H1 (cell line): ENCODE data around the gene CLDN34. TPM values are rescaled to one million over a fixed set of nuclear protein-coding genes. Genes with fewer than 3 reads are reported as not detected.

Experiments used
- CTCF ChIA-PET: fragments of 300-600 bp; sonication (Branson Sonifier 250); formaldehyde crosslinking; loops from one replicate; lab custom pipeline; 2021; ENCODE audit not compliant: partially characterized antibody; lab: Charles Lee
- POLR2A ChIA-PET: fragments of 300-600 bp; sonication (Branson Sonifier 250); formaldehyde crosslinking; loops from one replicate; lab custom pipeline; 2021; ENCODE audit warnings: inconsistent platforms; ENCODE audit not compliant: partially characterized antibody; lab: Charles Lee
- DNase-seq, 2 experiments: peaks; one replicate each; pipeline versions ENCODE4 v3.0.0 to v3.0.0-alpha.2; 2010 to 2022; ENCODE audit warnings: low spot score in 2 of 2, low read depth in 1 of 2, mixed read lengths in 1 of 2
- FAIRE-seq: peaks from 2 replicates; lab custom pipeline; 2011; peaks lifted over from hg19 to GRCh38; lab: Jason Lieb, UNC
- H2AFZ ChIP-seq: 2 replicates; pipeline ENCODE4 v1.8.1; 2012; ENCODE audit warnings: low read length, inconsistent platforms
- H2AK5ac ChIP-seq: 2 replicates; pipeline ENCODE4 v1.6.1; 2013; ENCODE audit warnings: low read depth, low read length
- H2BK120ac ChIP-seq: replicated peaks from 2 replicates; pipeline ENCODE3; 2013; ENCODE audit warnings: low read depth, low read length, inconsistent platforms
- H2BK12ac ChIP-seq: 2 replicates; pipeline ENCODE4 v1.6.1; 2013; ENCODE audit warnings: low read depth, low read length
- H2BK15ac ChIP-seq: 2 replicates; pipeline ENCODE4 v1.6.1; 2013; ENCODE audit warnings: low read length
- H2BK20ac ChIP-seq: 2 replicates; pipeline ENCODE4 v1.6.1; 2013; ENCODE audit warnings: low read length
- H2BK5ac ChIP-seq: 2 replicates; pipeline ENCODE4 v1.6.1; 2013; ENCODE audit warnings: low read depth, low read length
- H3K14ac ChIP-seq: 2 replicates; pipeline ENCODE4 v1.6.1; 2013; ENCODE audit warnings: inconsistent platforms; ENCODE audit not compliant: insufficient read length
- H3K18ac ChIP-seq: 2 replicates; pipeline ENCODE4 v1.6.1; 2013; ENCODE audit warnings: low read length; ENCODE audit errors: extremely low read depth
- H3K23ac ChIP-seq: 2 replicates; pipeline ENCODE4 v1.6.1; 2013; ENCODE audit warnings: inconsistent platforms; ENCODE audit not compliant: insufficient read length
- H3K23me2 ChIP-seq: 2 replicates; pipeline ENCODE4 v1.6.1; 2013; ENCODE audit warnings: low read depth, low read length
- H3K27ac ChIP-seq: 2 replicates; pipeline ENCODE4 v1.6.1; 2011; ENCODE audit warnings: low read depth, low read length, inconsistent platforms
- H3K27me3 ChIP-seq, 4 experiments: replicated peaks in 1 of 4; 1 replicate in 1 of 4; 2 replicates in 3 of 4; pipeline versions ENCODE4 v1.6.1 to v1.8.1; 2011 to 2013; ENCODE audit warnings: low read length in 3 of 4, mild to moderate bottlenecking in 3 of 4, inconsistent platforms in 2 of 4, mixed read lengths in 2 of 4, moderate library complexity in 1 of 4; ENCODE audit not compliant: control insufficient read depth in 3 of 4, insufficient read depth in 3 of 4; ENCODE audit errors: extremely low read depth in 1 of 4
- H3K36me3 ChIP-seq, 4 experiments: 2 replicates each; pipeline versions ENCODE4 v1.6.1 to v1.8.1; 2011 to 2013; ENCODE audit warnings: mild to moderate bottlenecking in 4 of 4, low read length in 3 of 4, moderate library complexity in 2 of 4, control low read depth in 1 of 4, inconsistent platforms in 1 of 4; ENCODE audit not compliant: insufficient read depth in 4 of 4, control insufficient read depth in 2 of 4
- H3K4ac ChIP-seq: replicated peaks from 2 replicates; pipeline ENCODE3; 2013; ENCODE audit warnings: low read length, low read depth, mixed read lengths, inconsistent platforms; ENCODE audit not compliant: insufficient read length
- H3K4me1 ChIP-seq, 4 experiments: replicated peaks in 1 of 4; 1 replicate in 1 of 4; 2 replicates in 3 of 4; pipeline versions ENCODE4 v1.6.1 to v1.8.1; 2011 to 2013; ENCODE audit warnings: low read length in 3 of 4, inconsistent platforms in 2 of 4, mixed read lengths in 1 of 4; ENCODE audit not compliant: insufficient read depth in 4 of 4, control insufficient read depth in 3 of 4
- H3K4me2 ChIP-seq, 2 experiments: 2 replicates each; pipeline versions ENCODE4 v1.6.1 to v1.8.1; 2011 to 2013; ENCODE audit warnings: low read depth in 2 of 2, low read length in 2 of 2, control low read depth in 1 of 2, inconsistent platforms in 1 of 2, mild to moderate bottlenecking in 1 of 2; ENCODE audit not compliant: insufficient read depth in 1 of 2
- H3K4me3 ChIP-seq, 4 experiments: fragments of 200-600, 300-600 bp in 1 of 4; sonication (generic), shearing (Covaris generic), sonication (Bioruptor Twin) in 1 of 4; 2 replicates each; pipeline versions ENCODE4 v1.5.1 to v1.8.1; 2011 to 2016; ENCODE audit warnings: low read length in 4 of 4, low read depth in 3 of 4, control low read depth in 2 of 4, inconsistent platforms in 2 of 4, mild to moderate bottlenecking in 2 of 4, mixed read lengths in 1 of 4, moderate library complexity in 1 of 4; ENCODE audit not compliant: insufficient read depth in 2 of 4; ENCODE audit errors: extremely low read depth in 1 of 4
- H3K56ac ChIP-seq: replicated peaks from 2 replicates; pipeline ENCODE3; 2013; ENCODE audit warnings: low read depth, mild to moderate bottlenecking, mixed read lengths, low read length, inconsistent platforms; ENCODE audit not compliant: insufficient read length
- H3K79me1 ChIP-seq: 2 replicates; pipeline ENCODE4 v1.6.1; 2013; ENCODE audit warnings: low read depth, low read length, control low read depth
- H3K79me2 ChIP-seq, 2 experiments: 2 replicates each; pipeline versions ENCODE4 v1.6.1 to v1.8.1; 2012 to 2013; ENCODE audit warnings: low read length in 2 of 2, mild to moderate bottlenecking in 2 of 2, inconsistent platforms in 1 of 2; ENCODE audit not compliant: insufficient read depth in 2 of 2, control insufficient read depth in 1 of 2
- H3K9ac ChIP-seq, 4 experiments: replicated peaks in 1 of 4; 1 replicate in 1 of 4; 2 replicates in 3 of 4; pipeline versions ENCODE4 v1.6.1 to v1.8.1; 2011 to 2013; ENCODE audit warnings: low read depth in 3 of 4, low read length in 3 of 4, control low read depth in 2 of 4, mild to moderate bottlenecking in 2 of 4, moderate library complexity in 2 of 4, inconsistent platforms in 1 of 4; ENCODE audit errors: extremely low read depth in 1 of 4
- H3K9me3 ChIP-seq, 2 experiments: 2 replicates each; pipeline versions ENCODE4 v1.6.1 to v1.8.1; 2012 to 2013; ENCODE audit warnings: mild to moderate bottlenecking in 2 of 2, moderate library complexity in 2 of 2, control low read depth in 1 of 2, inconsistent platforms in 1 of 2, low read depth in 1 of 2, low read length in 1 of 2, mixed read lengths in 1 of 2; ENCODE audit not compliant: insufficient read depth in 2 of 2
- H4K20me1 ChIP-seq, 2 experiments: replicated peaks in 1 of 2; 2 replicates each; pipeline versions ENCODE3 to v1.8.1; 2011 to 2013; ENCODE audit warnings: inconsistent platforms in 2 of 2, low read length in 2 of 2, mild to moderate bottlenecking in 1 of 2; ENCODE audit not compliant: insufficient read depth in 2 of 2, control insufficient read depth in 1 of 2
- H4K5ac ChIP-seq: 2 replicates; pipeline ENCODE4 v1.6.1; 2013; ENCODE audit warnings: low read length, low read depth, mixed read lengths, inconsistent platforms; ENCODE audit not compliant: insufficient read length
- H4K8ac ChIP-seq: 2 replicates; pipeline ENCODE4 v1.8.0; 2013; ENCODE audit warnings: mild to moderate bottlenecking, moderate library complexity, low read length, inconsistent platforms; ENCODE audit not compliant: insufficient read depth; ENCODE audit errors: extremely low read depth
- H4K91ac ChIP-seq: replicated peaks from 2 replicates; pipeline ENCODE3; 2013; ENCODE audit warnings: low read length, mixed read lengths, inconsistent platforms; ENCODE audit not compliant: insufficient read length
- BACH1 ChIP-seq: IDR thresholded peaks from 2 replicates; pipeline ENCODE4 v1.6.1; 2012; ENCODE audit warnings: low read length, improper control_type of control experiment
- BCL11A ChIP-seq, 2 experiments: IDR thresholded peaks; one replicate each; pipeline ENCODE4 v1.6.1; 2011; ENCODE audit warnings: low read depth in 2 of 2, low read length in 2 of 2, mild to moderate bottlenecking in 2 of 2
- CBX5 ChIP-seq: fragments of 300-800, 300-1000 bp; sonication (generic); IDR thresholded peaks from 2 replicates; pipeline ENCODE4 v1.7.1; 2016; ENCODE audit warnings: antibody characterized with exemption, low read length, low read depth
- CBX8 ChIP-seq: fragments of 300-800, 300-1000 bp; sonication (generic); IDR thresholded peaks from 2 replicates; pipeline ENCODE4 v1.7.1; 2016; ENCODE audit warnings: low read depth, low read length, borderline replicate concordance
- CHD2 ChIP-seq: IDR thresholded peaks from 2 replicates; pipeline ENCODE4 v1.6.1; 2012; ENCODE audit warnings: low read length, improper control_type of control experiment
- CTBP2 ChIP-seq: IDR thresholded peaks from 2 replicates; pipeline ENCODE4 v1.7.0; 2011; ENCODE audit warnings: borderline replicate concordance, mild to moderate bottlenecking, moderate library complexity, mixed read lengths, low read length; ENCODE audit not compliant: insufficient read depth, insufficient read length
- HDAC6 ChIP-seq: IDR thresholded peaks from one replicate; pipeline ENCODE4 v1.7.1; 2012; ENCODE audit warnings: low read depth, mild to moderate bottlenecking, inconsistent platforms, low read length, moderate library complexity
- JUND ChIP-seq: IDR thresholded peaks from 2 replicates; pipeline ENCODE4 v1.6.1; 2011; ENCODE audit warnings: mild to moderate bottlenecking, improper control_type of control experiment, low read length
- PHF8 ChIP-seq: fragments of 200-600 bp; sonication (generic); conservative IDR thresholded peaks from 2 replicates; pipeline ENCODE4 v1.7.1; 2012; ENCODE audit warnings: low read depth, mild to moderate bottlenecking, inconsistent platforms, low read length, moderate library complexity
- POLR2AphosphoS5 ChIP-seq: IDR thresholded peaks from 2 replicates; pipeline ENCODE4 v1.6.1; 2011; ENCODE audit warnings: low read depth, low read length
- RAD21 ChIP-seq, 2 experiments: IDR thresholded peaks in 1 of 2; conservative IDR thresholded peaks in 1 of 2; 2 replicates each; pipeline ENCODE4 v1.6.1; 2011; ENCODE audit warnings: low read depth in 2 of 2, low read length in 2 of 2, improper control_type of control experiment in 1 of 2, inconsistent platforms in 1 of 2, mild to moderate bottlenecking in 1 of 2, moderate library complexity in 1 of 2
- RFX5 ChIP-seq: IDR thresholded peaks from 2 replicates; pipeline ENCODE4 v1.6.1; 2011; ENCODE audit warnings: low read depth, low read length, improper control_type of control experiment, borderline replicate concordance
- TCF12 ChIP-seq: IDR thresholded peaks from 2 replicates; pipeline ENCODE4 v1.6.1; 2011; ENCODE audit warnings: low read depth, mild to moderate bottlenecking, low read length
- TEAD4 ChIP-seq: IDR thresholded peaks from 2 replicates; pipeline ENCODE4 v1.6.1; 2012; ENCODE audit warnings: low read depth, low read length, inconsistent platforms, mixed read lengths
- YY1 ChIP-seq: IDR thresholded peaks from 2 replicates; pipeline ENCODE4 v1.6.1; 2011; ENCODE audit warnings: low read depth, mild to moderate bottlenecking, low read length
- WGBS, 2 experiments: shearing (Covaris generic) in 1 of 2; methylation state at CpG; one replicate each; pipeline versions ENCODE4 v1.1.6 to v1.1.7; 2013 to 2015; ENCODE audit warnings: low lambda C conversion rate in 2 of 2, mixed read lengths in 2 of 2, inconsistent platforms in 1 of 2, low coverage in 1 of 2, missing lambda C conversion rate in 1 of 2; ENCODE audit not compliant: insufficient replicate concordance in 2 of 2, insufficient coverage in 1 of 2, insufficient read length in 1 of 2; ENCODE audit errors: extremely low coverage in 1 of 2, missing lambda C conversion rate in 1 of 2; 5-methylcytosine and 5-hydroxymethylcytosine counted together
- polyA plus RNA-seq, 7 experiments: library from polyadenylated mRNA; depleted of rRNA in 3 of 7; stranded (reverse) in 5 of 7; unstranded in 2 of 7; fragments of >200 nt in 5 of 7; fragments of 200-250 nt in 2 of 7; gene quantifications; 1 replicate in 5 of 7; 2 replicates in 1 of 7; 4 replicates in 1 of 7; pipeline versions ENCODE4 v1.2.1 to v1.2.3, GENCODE V29; 2011 to 2013; ENCODE audit warnings: missing spikeins in 2 of 7, mixed read lengths in 2 of 7
- total RNA-seq: library from RNA; stranded (reverse); fragmentation: NEBNext Ultra II Directional; extraction: Animal tissue kit (Norgen Biotek cat#: 25700); gene quantifications from 2 replicates; pipeline ENCODE4 v1.2.1, GENCODE V29; 2021

The CLDN34 gene
- total and polyA plus RNA-seq, 2 of the 8 experiments (the other 6 are each of a cell fraction or from before 2014, with no cell fraction given) = 0.26 to 0.50 TPM

GRCh38 chrX:9980927-9981326 lies 13.8 kb downstream of the CLDN34 start:
- no peak overlapping the region for H2BK5ac ChIP-seq
- H4K8ac ChIP-seq = no peak overlapping the region
- WGBS, 2 experiments = 92% methylated on average over 3 of the region's 5 CpGs; no CpG with 5 or more reads in 1 of the 2 experiments
- H2AFZ ChIP-seq = no peak overlapping the region
- no peak overlapping the region for H3K4me3 ChIP-seq
- no peak overlapping the region for H2AK5ac ChIP-seq
- CTCF ChIA-PET = no interaction called here
- H3K27ac ChIP-seq = no peak overlapping the region
- H3K18ac ChIP-seq = no peak overlapping the region
- H3K79me2 ChIP-seq = no peaks in the 10 kb centered on the region
- no peak overlapping the region for H3K56ac ChIP-seq
- FAIRE-seq (no peak), DNase-seq (no peak)
- no peak overlapping the region for H3K4me2 ChIP-seq
- H2BK15ac ChIP-seq = no peak overlapping the region
- no peaks in the 10 kb centered on the region for H3K9me3 ChIP-seq
- no peaks in the 10 kb centered on the region for H3K36me3 ChIP-seq
- no peak overlapping the region for H2BK20ac ChIP-seq
- H4K20me1 ChIP-seq = no peaks in the 10 kb centered on the region
- H4K91ac ChIP-seq = no peak overlapping the region
- H3K4ac ChIP-seq = no peak overlapping the region
- no peak overlapping the region for H3K9ac ChIP-seq
- no peaks in the 10 kb centered on the region for H3K23me2 ChIP-seq
- H2BK120ac ChIP-seq = no peak overlapping the region
- H2BK12ac ChIP-seq = no peak overlapping the region
- H4K5ac ChIP-seq = no peak overlapping the region
- no peaks in the 10 kb centered on the region for H3K79me1 ChIP-seq
- POLR2A ChIA-PET = no interaction called here
- no peak overlapping the region for H3K23ac ChIP-seq
- H3K27me3 ChIP-seq = no peaks in the 10 kb centered on the region
- H3K14ac ChIP-seq = no peak overlapping the region
- peaks cover 0 to 5% (median 1%) of the 10 kb centered on the region in 4 experiments; a peak in 2 of 7 replicates for H3K4me1 ChIP-seq
- TF ChIP-seq TEAD4 (no peak), YY1 (no peak), TCF12 (no peak), CTBP2 (no peak), BACH1 (no peak), RFX5 (no peak), BCL11A (IDR thresholded peaks at IDR 0.05; ENCODE audit: low read depth in 2 of 2, low read length in 2 of 2) (no peak), CBX8 (no peak), PHF8 (no peak), RAD21 (IDR thresholded peaks at IDR 0.05 in 1 of 2, conservative IDR thresholded peaks at IDR 0.05 in 1 of 2; ENCODE audit: low read depth in 2 of 2, low read length in 2 of 2) (no peak), CBX5 (no peak), POLR2AphosphoS5 (no peak), CHD2 (no peak), HDAC6 (no peak), JUND (no peak)
